SK-N-SH (cell line): ENCODE measurements around the gene CHRNB1. TPM values are rescaled to one million over a fixed set of nuclear protein-coding genes. Genes with fewer than 3 reads are reported as not detected.

ENCODE experiments used
- CTCF ChIA-PET: fragments of 300-600, 350-600 bp; formaldehyde crosslinking; extraction: SDS; loops from one replicate; lab custom pipeline; 2021; lab: Yijun Ruan, JAX
- POLR2A ChIA-PET: fragments of 350-600 bp; sonication (Branson Sonifier 250); formaldehyde crosslinking; extraction: SDS; loops from one replicate; lab custom pipeline; 2020; ENCODE audit warnings: antibody characterized with exemption, inconsistent platforms; lab: Yijun Ruan, JAX
- DNase-seq: peaks from one replicate; pipeline ENCODE4 v3.0.0; 2012
- H2AFZ ChIP-seq: fragments of 200-600 bp; sonication (generic); 2 replicates; pipeline ENCODE4 v1.8.1; 2016; ENCODE audit warnings: antibody characterized with exemption, mild to moderate bottlenecking, low read depth
- H3F3A ChIP-seq: fragments of 200-600 bp; sonication (generic); replicated peaks from 2 replicates; pipeline ENCODE3; 2016; ENCODE audit warnings: antibody characterized with exemption, mild to moderate bottlenecking; ENCODE audit not compliant: insufficient read depth
- H3K27ac ChIP-seq, 2 experiments: fragments of 200-500 bp in 1 of 2; fragments of 200-600 bp in 1 of 2; sonication (Bioruptor generic) in 1 of 2; sonication (generic), shearing (Covaris generic) in 1 of 2; 2 replicates each; pipeline versions ENCODE4 v1.5.1 to v1.6.1; 2014 to 2016; ENCODE audit warnings: low read depth in 2 of 2, inconsistent platforms in 1 of 2, low read length in 1 of 2, mild to moderate bottlenecking in 1 of 2, mixed read lengths in 1 of 2
- H3K27me3 ChIP-seq: fragments of 200-600 bp; sonication (generic), shearing (Covaris generic); 2 replicates; pipeline ENCODE4 v1.6.1; 2016; ENCODE audit warnings: mixed run types; ENCODE audit not compliant: insufficient read depth
- H3K36me3 ChIP-seq, 2 experiments: fragments of 200-500 bp in 1 of 2; fragments of 200-600 bp in 1 of 2; sonication (Bioruptor generic) in 1 of 2; sonication (generic) in 1 of 2; replicated peaks in 1 of 2; 2 replicates each; pipeline versions ENCODE3 to v1.5.1; 2014 to 2016; ENCODE audit warnings: low read length in 1 of 2, mild to moderate bottlenecking in 1 of 2; ENCODE audit not compliant: insufficient read depth in 2 of 2, control insufficient read depth in 1 of 2
- H3K4me1 ChIP-seq, 2 experiments: fragments of 200-500 bp in 1 of 2; fragments of 200-600 bp in 1 of 2; sonication (Bioruptor generic) in 1 of 2; sonication (generic), shearing (Covaris generic) in 1 of 2; 2 replicates each; pipeline versions ENCODE4 v1.5.1 to v1.6.1; 2014 to 2016; ENCODE audit warnings: low read depth in 1 of 2, low read length in 1 of 2, mixed run types in 1 of 2; ENCODE audit not compliant: insufficient read depth in 2 of 2, control insufficient read depth in 1 of 2
- H3K4me2 ChIP-seq: fragments of 200-600 bp; sonication (generic), shearing (Covaris generic); 2 replicates; pipeline ENCODE4 v1.6.1; 2017; ENCODE audit warnings: mixed run types
- H3K4me3 ChIP-seq, 2 experiments: fragments of 200-500 bp in 1 of 2; fragments of 200-600 bp in 1 of 2; sonication (Bioruptor generic) in 1 of 2; sonication (generic), shearing (Covaris generic) in 1 of 2; 2 replicates each; pipeline versions ENCODE4 v1.5.1 to v1.8.1; 2014 to 2016; ENCODE audit warnings: low read depth in 2 of 2, inconsistent platforms in 1 of 2, low read length in 1 of 2, mild to moderate bottlenecking in 1 of 2, mixed read lengths in 1 of 2, moderate library complexity in 1 of 2
- H3K79me2 ChIP-seq: fragments of 200-600 bp; sonication (generic); 2 replicates; pipeline ENCODE4 v1.8.1; 2017; ENCODE audit warnings: mild to moderate bottlenecking; ENCODE audit not compliant: insufficient read depth
- H3K9ac ChIP-seq: fragments of 200-600 bp; sonication (generic); 2 replicates; pipeline ENCODE4 v1.6.1; 2017; ENCODE audit warnings: mixed run types
- H3K9me2 ChIP-seq: fragments of 200-600 bp; sonication (generic); 2 replicates; pipeline ENCODE4 v1.6.1; 2017; ENCODE audit warnings: mixed run types
- H3K9me3 ChIP-seq: fragments of 200-600 bp; sonication (generic); 2 replicates; pipeline ENCODE4 v1.6.1; 2017; ENCODE audit warnings: mixed run types, mild to moderate bottlenecking, moderate library complexity
- H4K20me1 ChIP-seq: fragments of 200-600 bp; sonication (generic); 2 replicates; pipeline ENCODE4 v1.6.1; 2017; ENCODE audit warnings: mild to moderate bottlenecking, mixed run types; ENCODE audit not compliant: insufficient read depth
- CHD2 ChIP-seq: fragments of 150-350 bp; IDR thresholded peaks from 2 replicates; pipeline ENCODE4 v1.6.1; 2018; ENCODE audit warnings: low read length; ENCODE audit not compliant: partially characterized antibody
- EZH2phosphoT487 ChIP-seq: fragments of 200-600 bp; sonication (generic); IDR thresholded peaks from 2 replicates; pipeline ENCODE4 v1.6.1; 2017; ENCODE audit warnings: low read depth, mixed run types, mild to moderate bottlenecking, antibody characterized with exemption, moderate library complexity, borderline replicate concordance
- FOSL2 ChIP-seq: IDR thresholded peaks from 2 replicates; pipeline ENCODE4 v1.4.0; 2012; ENCODE audit warnings: low read depth, mild to moderate bottlenecking, moderate library complexity, borderline replicate concordance
- FOXJ3 ChIP-seq: sonication (generic); formaldehyde crosslinking; IDR thresholded peaks from 2 replicates; pipeline ENCODE4 v1.5.1; 2020; ENCODE audit warnings: mild to moderate bottlenecking, missing genetic modification reagents
- FOXM1 ChIP-seq: IDR thresholded peaks from 2 replicates; pipeline ENCODE4 v1.4.0; 2012; ENCODE audit warnings: low read depth, mild to moderate bottlenecking
- GATA2 ChIP-seq: sonication (generic); formaldehyde crosslinking; IDR thresholded peaks from 2 replicates; pipeline ENCODE4 v1.5.0; 2020; ENCODE audit warnings: mild to moderate bottlenecking, missing genetic modification reagents
- IRF3 ChIP-seq: fragments of 150-350 bp; IDR thresholded peaks from 2 replicates; pipeline ENCODE4 v1.6.1; 2016; ENCODE audit warnings: mild to moderate bottlenecking, low read depth, low read length
- JUND ChIP-seq: IDR thresholded peaks from 2 replicates; pipeline ENCODE4 v1.4.0; 2012
- MEF2A ChIP-seq: IDR thresholded peaks from 2 replicates; pipeline ENCODE4 v1.4.0; 2012; ENCODE audit warnings: low read depth, borderline replicate concordance
- MXI1 ChIP-seq: IDR thresholded peaks from 2 replicates; pipeline ENCODE4 v1.6.1; 2012; ENCODE audit warnings: mild to moderate bottlenecking, low read depth, low read length, improper control_type of control experiment
- NFIC ChIP-seq: IDR thresholded peaks from 2 replicates; pipeline ENCODE4 v1.4.0; 2012; ENCODE audit warnings: borderline replicate concordance
- PBX3 ChIP-seq: IDR thresholded peaks from 2 replicates; pipeline ENCODE4; 2012
- REST ChIP-seq: IDR thresholded peaks from 2 replicates; pipeline ENCODE4 v1.6.1; 2012; ENCODE audit warnings: mild to moderate bottlenecking, low read depth, low read length, moderate library complexity
- RFX5 ChIP-seq: IDR thresholded peaks from 2 replicates; pipeline ENCODE4 v1.6.1; 2012; ENCODE audit warnings: mild to moderate bottlenecking, improper control_type of control experiment, low read length
- TAF1 ChIP-seq: IDR thresholded peaks from 2 replicates; pipeline ENCODE4 v1.6.1; 2012; ENCODE audit warnings: low read depth, mild to moderate bottlenecking, low read length, moderate library complexity, borderline replicate concordance
- USF1 ChIP-seq: IDR thresholded peaks from 2 replicates; pipeline ENCODE4 v1.4.0; 2012; ENCODE audit warnings: low read depth, borderline replicate concordance
- YY1 ChIP-seq: IDR thresholded peaks from 2 replicates; pipeline ENCODE4 v1.4.0; 2012; ENCODE audit warnings: low read depth, mild to moderate bottlenecking
- ZBTB33 ChIP-seq: IDR thresholded peaks from 2 replicates; pipeline ENCODE4 v1.4.0; 2012; ENCODE audit warnings: low read depth, borderline replicate concordance
- WGBS: methylation state at CpG from one replicate; pipeline ENCODE4 v1.1.6; 2017; ENCODE audit warnings: low lambda C conversion rate; 5-methylcytosine and 5-hydroxymethylcytosine counted together
- polyA plus RNA-seq, 3 experiments: library from polyadenylated mRNA; depleted of rRNA; stranded (reverse); fragments of >200 nt; gene quantifications; 2 replicates each; pipeline ENCODE4 v1.2.3, GENCODE V29; 2012

CHRNB1 gene
- polyA plus RNA-seq, 1 of the 3 experiments (the other 2 are of a cell fraction): 26.8 TPM

GRCh38 chr17:7407485-7408251 lies 37.2 kb upstream of the CHRNB1 start, which contains the start of gene NLGN2:
Gene NLGN2 (plus strand): TSS chr17:7407845. CDS start chr17:7408256, 411 bp downstream.
- Histone ChIP-seq H3K27me3 (no peaks in the 10 kb centered on the region), H3K4me3 (peak within 1 kb of the TSS in 1 of 2 experiments; percentile 47; a peak in 1 of 4 replicates), H2AFZ (no peak within 1 kb of the TSS), H3K27ac (no peak within 1 kb of the TSS), H3K4me1 (peaks cover 4 to 21% of the 10 kb centered on the region in 2 experiments; a peak in 2 of 4 replicates), H3F3A (peaks cover 11% of the 10 kb centered on the region), H3K36me3 (peaks cover 8 to 30% of the 10 kb centered on the region in 2 experiments), H3K9ac (no peak within 1 kb of the TSS), H3K79me2 (peaks cover 34% of the 10 kb centered on the region), H3K9me3 (no peaks in the 10 kb centered on the region), H3K9me2 (no peaks in the 10 kb centered on the region), H4K20me1 (peaks cover 11% of the 10 kb centered on the region; the same call in 1 of the 2 replicates), H3K4me2 (peak within 1 kb of the TSS; percentile 100)
- no peak for DNase-seq
- WGBS: 73% methylated on average over 12 of the region's 12 CpGs
- CTCF ChIA-PET: interaction anchor here (0.7 to 4.9 kb wide), 5 partner anchors 9 to 153 kb away, joined by 3 to 28 read pairs (median 6); partner anchors contain the start of gene TMEM95
- POLR2A ChIA-PET: no interaction called here
- TF ChIP-seq YY1 (no peak), FOXM1 (no peak), RFX5 (no peak), REST (no peak), GATA2 (CRISPR knock-in tag) (no peak), MEF2A (no peak), MXI1 (no peak), CHD2 (no peak), TAF1 (no peak), NFIC (no peak), EZH2phosphoT487 (no peak), ZBTB33 (no peak), FOXJ3 (no peak), PBX3 (no peak), JUND (no peak), USF1 (no peak), IRF3 (no peak), FOSL2 (no peak)
- TF ChIP-seq, all 33 proteins: peak for 0
